HFFc6 (cell line): ENCODE results near the gene BFSP1. TPM values are rescaled to one million over a fixed set of nuclear protein-coding genes. Genes with fewer than 3 reads are reported as not detected.

ENCODE experiments used
- DNase-seq: peaks from one replicate; pipeline ENCODE4 v3.0.0-alpha.2; 2018
- H3K27ac Mint-ChIP-seq: 2 replicates; pipeline ENCODE4 v1.8.0; 2020; ENCODE audit warnings: mild to moderate bottlenecking, mixed read lengths
- H3K27me3 Mint-ChIP-seq: 2 replicates; pipeline ENCODE4 v1.8.0; 2021; ENCODE audit warnings: mild to moderate bottlenecking, moderate library complexity, mixed read lengths; ENCODE audit not compliant: insufficient read depth
- H3K36me3 Mint-ChIP-seq: 2 replicates; pipeline ENCODE4 v1.8.0; 2021; ENCODE audit warnings: low read depth, mixed read lengths
- H3K4me1 Mint-ChIP-seq: 2 replicates; pipeline ENCODE4 v1.8.0; 2020; ENCODE audit warnings: low read depth, mixed read lengths
- H3K4me3 Mint-ChIP-seq: 2 replicates; pipeline ENCODE4 v1.8.0; 2020; ENCODE audit warnings: mild to moderate bottlenecking, moderate library complexity, mixed read lengths
- H3K9me3 Mint-ChIP-seq: 2 replicates; pipeline ENCODE4 v1.8.0; 2020; ENCODE audit warnings: mild to moderate bottlenecking, mixed read lengths
- total RNA-seq, 6 experiments: library from RNA; stranded (reverse); fragmentation: NEBNext Ultra II Directional; extraction: Animal tissue kit (Norgen Biotek cat#: 25700); gene quantifications; 2 replicates in 1 of 6; 3 replicates in 5 of 6; pipeline ENCODE4 v1.2.3, GENCODE V29; 2021
- TF ChIP-seq, protein P1 (sequence below): fragments of 200-600 bp; sonication (generic); IDR thresholded peaks from 2 replicates; pipeline ENCODE4 v1.5.0; 2021; ENCODE audit warnings: antibody characterized with exemption, mild to moderate bottlenecking

Gene BFSP1
- total RNA-seq, 6 experiments from 2014 or later: 1.2 to 2.5 (median 1.8) TPM

DNA sequence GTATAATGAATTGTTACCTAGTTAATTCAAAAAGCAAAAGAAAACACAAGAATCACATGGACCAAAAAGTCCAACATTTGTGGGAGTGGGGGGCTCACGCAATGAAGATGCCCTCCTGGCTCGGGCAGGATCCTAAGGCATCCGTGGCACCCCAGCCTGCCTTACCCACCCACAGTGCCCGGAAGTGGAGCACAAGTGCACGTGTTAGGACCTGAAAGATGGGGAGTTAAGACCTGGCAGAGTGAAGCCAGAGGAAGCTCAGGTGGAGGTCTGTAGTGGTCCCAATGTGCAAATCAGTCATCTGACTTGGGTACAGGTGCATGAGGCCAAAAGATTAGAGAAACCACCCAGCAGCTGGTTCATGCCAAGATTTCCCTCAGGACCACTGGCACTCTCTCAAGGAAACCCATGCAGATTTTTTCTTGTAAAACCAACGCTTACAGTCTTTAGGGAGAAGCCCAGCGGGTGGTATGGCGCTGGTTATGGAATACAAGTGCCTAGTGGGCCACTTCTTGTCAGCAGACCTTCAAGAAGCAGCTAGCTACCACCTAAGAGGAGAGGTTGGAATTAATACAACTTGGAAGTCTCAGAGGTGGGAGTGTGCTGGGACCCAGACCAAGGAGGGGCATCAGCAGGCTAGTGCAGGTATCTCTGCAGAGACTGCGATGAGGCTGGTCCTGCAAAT lies 42.1 kb downstream of the BFSP1 start:
- H3K27me3 Mint-ChIP-seq: peaks cover 39% of the 10 kb centered on the region
- H3K4me1 Mint-ChIP-seq: no peaks in the 10 kb centered on the region
- H3K9me3 Mint-ChIP-seq: no peaks in the 10 kb centered on the region
- H3K36me3 Mint-ChIP-seq: no peaks in the 10 kb centered on the region
- H3K27ac Mint-ChIP-seq: no peak overlapping the region
- DNase-seq: no peak
- H3K4me3 Mint-ChIP-seq: no peak overlapping the region
- TF ChIP-seq, protein P1, sequence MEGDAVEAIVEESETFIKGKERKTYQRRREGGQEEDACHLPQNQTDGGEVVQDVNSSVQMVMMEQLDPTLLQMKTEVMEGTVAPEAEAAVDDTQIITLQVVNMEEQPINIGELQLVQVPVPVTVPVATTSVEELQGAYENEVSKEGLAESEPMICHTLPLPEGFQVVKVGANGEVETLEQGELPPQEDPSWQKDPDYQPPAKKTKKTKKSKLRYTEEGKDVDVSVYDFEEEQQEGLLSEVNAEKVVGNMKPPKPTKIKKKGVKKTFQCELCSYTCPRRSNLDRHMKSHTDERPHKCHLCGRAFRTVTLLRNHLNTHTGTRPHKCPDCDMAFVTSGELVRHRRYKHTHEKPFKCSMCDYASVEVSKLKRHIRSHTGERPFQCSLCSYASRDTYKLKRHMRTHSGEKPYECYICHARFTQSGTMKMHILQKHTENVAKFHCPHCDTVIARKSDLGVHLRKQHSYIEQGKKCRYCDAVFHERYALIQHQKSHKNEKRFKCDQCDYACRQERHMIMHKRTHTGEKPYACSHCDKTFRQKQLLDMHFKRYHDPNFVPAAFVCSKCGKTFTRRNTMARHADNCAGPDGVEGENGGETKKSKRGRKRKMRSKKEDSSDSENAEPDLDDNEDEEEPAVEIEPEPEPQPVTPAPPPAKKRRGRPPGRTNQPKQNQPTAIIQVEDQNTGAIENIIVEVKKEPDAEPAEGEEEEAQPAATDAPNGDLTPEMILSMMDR: no peak

DNA sequence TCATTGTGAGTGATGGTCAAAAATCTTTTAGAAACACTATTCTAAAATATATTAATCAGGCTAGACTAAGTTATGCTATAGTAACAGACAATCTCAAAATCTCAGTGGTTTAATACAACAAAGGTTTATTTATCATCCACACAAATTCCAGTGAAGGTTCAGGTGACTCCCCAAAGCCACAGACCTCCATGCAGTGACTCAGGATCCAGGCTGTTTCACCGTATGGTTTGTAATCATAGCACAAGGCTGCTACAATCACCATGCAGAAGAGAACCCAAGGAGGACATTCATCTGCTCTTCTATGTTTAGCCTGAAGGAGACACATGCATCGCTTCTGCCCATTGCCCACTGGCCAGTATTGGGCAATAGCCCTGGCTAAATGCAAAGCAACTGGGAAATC lies 46.2 kb downstream of the BFSP1 start:
- no peak for DNase-seq
- H3K27me3 Mint-ChIP-seq: peaks cover 17% of the 10 kb centered on the region
- H3K9me3 Mint-ChIP-seq: no peaks in the 10 kb centered on the region
- no peak overlapping the region for H3K4me3 Mint-ChIP-seq
- TF ChIP-seq, protein P1: no peak
- no peak overlapping the region for H3K27ac Mint-ChIP-seq
- H3K36me3 Mint-ChIP-seq: no peaks in the 10 kb centered on the region
- no peaks in the 10 kb centered on the region for H3K4me1 Mint-ChIP-seq

DNA sequence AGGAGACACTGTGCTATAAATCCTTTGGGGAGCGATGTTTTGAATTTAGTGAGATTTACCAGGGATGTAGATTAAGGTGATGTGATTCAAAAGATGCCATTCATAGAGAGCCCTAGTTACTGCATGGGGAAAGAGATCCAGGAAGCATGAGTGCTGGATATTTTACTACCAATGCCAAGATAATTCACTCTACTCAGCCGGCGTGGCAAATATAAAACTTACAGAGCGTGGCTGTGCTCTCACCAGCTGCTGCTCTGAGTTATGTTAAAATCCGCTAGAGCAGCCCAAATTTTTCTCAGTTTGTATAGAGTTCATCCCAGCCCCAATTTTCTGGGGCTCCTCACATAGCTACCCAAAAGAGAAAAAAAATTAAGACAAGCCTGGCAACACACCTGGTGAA lies 48.6 kb downstream of the BFSP1 start:
- Mint-ChIP-seq H3K9me3 (no peaks in the 10 kb centered on the region), H3K27me3 (peaks cover 8% of the 10 kb centered on the region), H3K4me1 (no peaks in the 10 kb centered on the region), H3K4me3 (no peak overlapping the region), H3K27ac (no peak overlapping the region), H3K36me3 (no peaks in the 10 kb centered on the region)
- TF ChIP-seq, protein P1: no peak
- DNase-seq: no peak

DNA sequence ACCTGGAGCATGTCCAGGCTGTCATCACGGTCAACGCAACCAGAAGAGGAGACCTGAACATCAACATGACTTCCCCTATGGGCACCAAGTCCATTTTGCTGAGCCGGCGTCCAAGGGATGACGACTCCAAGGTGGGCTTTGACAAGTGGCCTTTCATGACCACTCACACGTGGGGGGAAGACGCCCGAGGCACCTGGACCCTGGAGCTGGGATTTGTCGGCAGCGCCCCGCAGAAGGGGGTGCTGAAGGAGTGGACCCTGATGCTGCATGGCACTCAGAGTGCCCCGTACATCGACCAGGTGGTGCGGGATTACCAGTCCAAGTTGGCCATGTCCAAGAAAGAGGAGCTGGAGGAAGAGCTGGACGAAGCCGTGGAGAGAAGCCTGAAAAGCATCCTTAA lies 49.5 kb downstream of the BFSP1 start:
- H3K9me3 Mint-ChIP-seq: no peaks in the 10 kb centered on the region
- peaks cover 8% of the 10 kb centered on the region for H3K27me3 Mint-ChIP-seq
- H3K4me3 Mint-ChIP-seq: no peak overlapping the region

DNA sequence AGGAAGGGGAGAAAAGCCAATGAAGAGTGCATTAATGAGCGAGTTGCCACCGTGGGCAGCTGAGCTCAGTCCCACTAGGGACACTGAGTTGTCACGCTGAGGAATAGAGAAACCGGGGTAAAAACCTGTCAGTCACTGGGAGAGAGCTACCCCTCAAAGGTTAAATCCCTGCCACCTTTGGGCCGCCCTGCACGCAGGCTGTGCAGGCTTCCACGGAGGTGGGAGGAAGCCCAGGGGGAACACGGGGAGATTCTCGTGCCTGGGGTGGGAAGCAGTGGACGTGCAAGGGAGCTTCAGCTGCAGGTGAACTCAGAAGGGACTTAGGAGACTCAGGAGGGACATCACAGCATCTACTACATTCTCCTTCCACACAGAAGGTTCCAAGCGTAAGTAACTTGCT lies 50.5 kb downstream of the BFSP1 start:
- DNase-seq: no peak
- H3K36me3 Mint-ChIP-seq: no peaks in the 10 kb centered on the region
- no peak overlapping the region for H3K27ac Mint-ChIP-seq
- peaks cover 2% of the 10 kb centered on the region for H3K27me3 Mint-ChIP-seq
- TF ChIP-seq, protein P1: no peak
- H3K9me3 Mint-ChIP-seq: no peaks in the 10 kb centered on the region
- H3K4me1 Mint-ChIP-seq: no peaks in the 10 kb centered on the region
- no peak overlapping the region for H3K4me3 Mint-ChIP-seq

More for the DNA sequence above, 49.5 kb downstream of the BFSP1 start:
- DNase-seq: no peak
- H3K36me3 Mint-ChIP-seq: no peaks in the 10 kb centered on the region
- H3K27ac Mint-ChIP-seq: no peak overlapping the region
- TF ChIP-seq, protein P1: no peak
- no peaks in the 10 kb centered on the region for H3K4me1 Mint-ChIP-seq
